Fibroblast of skin of left biceps (primary cell): ENCODE measurements around the gene CADM2.
"Not testable (repeated sequence)": the region's sequence is repeated elsewhere in the genome, so short reads cannot be mapped to it uniquely, and the experiment has no call there.

Experiments used
- DNase-seq, 2 experiments: peaks; one replicate each; pipeline ENCODE4 v3.0.0-alpha.2; 2013; ENCODE audit warnings: low read depth in 2 of 2

Gene CADM2

DNA sequence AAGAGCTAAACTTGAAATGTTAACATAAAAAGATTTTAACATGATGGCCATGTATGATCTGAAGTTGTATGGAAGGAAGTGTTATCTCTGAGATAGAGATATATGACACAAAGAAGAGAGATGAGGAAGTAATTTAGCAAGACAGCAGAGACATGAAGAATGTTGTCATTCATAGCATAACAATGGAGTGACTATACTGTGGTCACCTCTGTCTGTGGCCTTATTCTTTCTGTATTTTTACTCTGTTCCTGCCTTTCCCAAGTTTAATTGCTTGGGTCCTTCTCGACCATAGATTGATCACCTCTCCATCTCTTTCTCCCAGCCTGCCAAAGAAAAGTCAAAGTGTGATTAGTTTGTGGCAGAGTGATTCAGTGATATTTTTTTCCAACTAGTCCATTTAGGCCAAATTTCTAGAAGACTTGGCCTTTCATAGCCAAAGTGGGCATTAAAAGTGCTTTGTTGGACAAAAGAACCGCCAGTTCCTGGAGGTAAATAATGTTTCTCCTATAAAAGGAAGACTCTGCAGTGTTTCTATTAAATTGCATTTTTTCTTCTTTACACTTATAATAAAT lies 711.9 kb downstream of the CADM2 start:
- DNase-seq, result no peak

- DNase-seq, result no peak
These were observed 714.0 kb downstream of the CADM2 start for GRCh38 chr3:85672761-85673160.

- no peak for DNase-seq
These were observed 719.9 kb downstream of the CADM2 start for GRCh38 chr3:85678713-85679112.

- DNase-seq, result no peak
These were observed 723.1 kb downstream of the CADM2 start for GRCh38 chr3:85681906-85682305.

GRCh38 chr3:85691196-85691595 lies 732.4 kb downstream of the CADM2 start:
- DNase-seq, result no peak

DNA sequence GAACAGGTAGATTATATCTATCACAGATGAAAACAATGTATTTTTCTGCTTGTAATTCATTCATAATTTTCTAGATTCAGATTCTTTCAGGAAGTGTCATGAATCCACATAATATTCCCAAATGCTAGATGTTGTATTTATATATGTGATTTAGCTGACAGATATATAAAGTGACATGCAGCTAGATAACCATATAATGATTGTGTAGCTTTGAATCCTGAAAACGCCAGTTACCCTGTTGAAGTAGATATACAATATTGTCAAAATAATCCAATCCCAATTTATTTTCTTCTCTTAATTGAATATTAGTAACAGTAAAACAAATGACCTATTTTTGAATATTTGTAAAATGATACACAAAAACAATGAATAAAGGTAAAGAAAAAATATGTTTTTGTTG lies 738.4 kb downstream of the CADM2 start:
- DNase-seq, result no peak

GRCh38 chr3:85706130-85706529 lies 747.3 kb downstream of the CADM2 start:
- DNase-seq, result no peak

DNA sequence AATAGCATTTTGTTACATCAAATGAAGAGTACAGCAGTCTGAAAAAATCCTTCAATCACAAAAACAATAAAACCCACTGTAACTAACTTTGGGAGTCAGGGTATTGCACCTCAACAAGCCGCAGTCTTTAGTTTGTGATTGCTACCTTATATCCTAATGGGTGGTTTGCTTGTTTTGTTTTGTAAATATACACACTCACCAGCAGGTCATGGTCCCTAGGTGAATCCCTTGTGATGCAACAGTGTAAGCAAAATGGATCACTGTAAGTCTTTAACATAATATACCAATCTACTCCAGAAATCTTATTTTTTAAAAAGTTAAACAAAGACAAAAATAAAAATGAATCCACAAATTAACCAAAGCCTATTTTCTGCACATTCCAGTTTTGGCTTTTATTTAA lies 749.5 kb downstream of the CADM2 start:
- not testable (repeated sequence) for DNase-seq

DNA sequence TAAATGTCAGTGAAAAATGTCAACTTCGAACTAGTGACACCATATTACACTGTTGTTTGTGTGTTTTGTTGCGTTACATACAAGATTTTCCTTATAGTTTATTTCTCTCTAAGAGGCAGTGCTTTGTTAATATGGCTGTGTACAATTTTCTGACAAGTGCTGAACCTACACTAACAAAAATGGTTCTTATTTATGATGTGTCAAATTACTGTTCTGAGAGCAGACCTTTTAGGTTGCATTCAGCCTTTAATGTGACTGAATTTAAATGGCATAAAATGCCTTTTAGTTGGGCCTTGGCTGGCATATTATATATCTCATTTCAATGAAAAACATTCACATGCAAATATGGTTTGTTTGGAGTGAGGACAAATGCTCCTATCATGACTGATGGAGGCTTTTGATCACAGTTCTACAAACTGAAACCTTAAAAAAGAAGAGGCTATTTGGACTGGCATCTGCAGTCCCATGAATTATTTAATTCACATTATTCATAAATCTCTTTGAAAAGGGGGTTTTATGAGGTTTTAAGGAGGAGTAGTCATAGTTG lies 750.6 kb downstream of the CADM2 start:
- no peak for DNase-seq

DNA sequence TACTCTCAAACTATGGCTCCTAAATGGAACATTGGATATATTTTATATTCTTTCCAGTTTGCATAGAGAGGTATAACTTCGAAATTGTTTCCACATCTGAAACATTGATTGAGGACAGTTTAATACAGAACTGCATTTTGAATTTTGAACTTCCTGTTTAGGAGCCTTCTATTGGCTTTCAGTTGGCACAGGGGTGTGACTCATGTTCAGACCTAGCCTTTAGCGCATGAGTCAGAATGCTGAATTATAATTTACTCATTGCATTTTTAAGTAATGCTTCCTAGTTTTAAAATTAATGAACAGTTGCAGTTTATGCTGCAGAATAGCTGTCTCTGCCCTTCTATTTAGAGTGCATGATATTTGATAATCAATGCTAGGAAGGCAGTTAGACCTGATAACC lies 751.7 kb downstream of the CADM2 start:
- DNase-seq, result no peak

- DNase-seq, result no peak
These were observed 762.8 kb downstream of the CADM2 start for GRCh38 chr3:85721409-85722145.

- no peak for DNase-seq
These were observed 767.0 kb downstream of the CADM2 start for GRCh38 chr3:85725809-85726208.

DNA sequence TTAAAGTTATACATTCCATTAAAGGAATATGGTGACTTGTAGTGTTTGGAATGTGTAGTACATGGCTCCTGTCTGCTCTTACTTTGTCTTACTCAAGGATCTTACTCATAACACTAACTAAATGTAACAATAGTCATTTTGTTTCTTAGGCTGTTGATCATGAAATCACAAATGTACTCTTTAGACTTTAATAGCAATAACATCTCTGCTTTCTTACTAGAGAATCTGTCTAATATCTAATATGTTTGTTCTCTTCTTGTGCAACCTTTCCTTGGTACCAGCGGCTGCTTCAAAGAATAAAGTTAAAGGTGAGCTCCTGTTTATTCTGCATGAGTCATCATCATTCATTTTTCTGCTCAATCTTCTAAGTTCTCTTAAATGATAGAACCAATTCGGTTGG lies 767.5 kb downstream of the CADM2 start:
- no peak for DNase-seq

DNA sequence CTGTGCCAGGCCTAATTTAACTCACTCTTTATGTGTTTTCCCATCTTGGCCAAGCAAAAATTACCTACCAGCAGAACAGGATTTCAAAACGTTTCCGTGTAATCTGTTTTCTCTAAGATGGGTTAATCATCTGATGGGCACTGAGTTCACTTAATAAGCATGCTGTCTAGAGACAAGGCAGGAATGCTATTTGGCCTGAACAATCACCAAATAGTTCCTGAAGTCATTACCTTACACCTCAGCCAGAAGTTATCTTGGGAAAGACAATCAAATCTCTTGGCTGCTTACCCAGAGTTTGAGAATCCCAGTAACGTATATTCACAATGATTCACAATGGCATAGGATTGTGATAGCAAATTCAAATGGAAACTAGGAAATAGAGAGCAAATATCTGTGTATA lies 779.1 kb downstream of the CADM2 start:
- DNase-seq, result no peak

GRCh38 chr3:85740561-85740960 lies 781.8 kb downstream of the CADM2 start:
- no peak for DNase-seq

- DNase-seq, result no peak
These were observed 799.7 kb downstream of the CADM2 start for GRCh38 chr3:85758442-85758841.

GRCh38 chr3:85760342-85760741 lies 801.6 kb downstream of the CADM2 start:
- no peak for DNase-seq

- no peak for DNase-seq
These were observed 822.0 kb downstream of the CADM2 start for GRCh38 chr3:85780806-85781205.

DNA sequence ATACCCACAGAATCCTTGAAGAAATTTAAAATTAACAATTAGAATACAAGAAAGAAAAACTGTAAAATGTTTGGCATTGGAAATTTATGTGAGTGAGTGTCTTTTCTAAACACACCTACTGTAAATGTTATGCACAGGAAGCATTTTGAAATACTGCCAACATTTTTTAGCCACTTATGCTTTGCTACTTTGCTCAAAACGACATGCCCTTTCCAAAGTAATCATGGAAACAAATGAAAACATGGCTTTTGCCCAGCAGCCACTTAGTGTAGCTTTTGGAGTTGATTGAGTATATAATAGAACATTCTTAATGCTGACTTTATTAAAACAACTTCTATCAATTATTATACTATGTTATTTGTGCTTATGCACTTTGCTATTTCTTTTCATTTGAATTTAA lies 823.0 kb downstream of the CADM2 start:
- no peak for DNase-seq

- no peak for DNase-seq
These were observed 824.5 kb downstream of the CADM2 start for GRCh38 chr3:85783291-85783690.

DNA sequence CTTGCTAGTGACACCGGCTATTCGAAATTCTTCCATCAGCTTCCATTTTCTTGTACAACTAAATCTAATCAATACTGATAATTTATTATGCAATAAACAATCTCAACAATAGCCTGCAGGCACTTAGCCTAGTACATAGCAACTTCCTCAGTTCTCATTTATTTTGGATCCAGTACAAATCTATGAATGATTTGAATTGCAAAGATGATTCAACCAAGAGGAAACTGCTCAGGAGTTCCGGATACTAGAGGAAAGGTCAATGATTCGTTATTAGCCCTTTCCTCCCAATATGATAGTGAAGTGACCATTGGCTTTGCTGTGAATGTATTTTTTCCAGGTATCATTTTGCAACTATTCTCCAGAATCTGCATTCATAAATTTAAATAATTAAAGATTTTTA lies 827.0 kb downstream of the CADM2 start:
- no peak for DNase-seq

GRCh38 chr3:85790445-85791030 lies 831.7 kb downstream of the CADM2 start:
- no peak for DNase-seq

GRCh38 chr3:85796140-85796539 lies 837.4 kb downstream of the CADM2 start:
- no peak for DNase-seq
